ENCODE measurements around the gene SENP7. TPM values are rescaled to one million over a fixed set of nuclear protein-coding genes. Genes with fewer than 3 reads are reported as not detected.

SENP7 gene
- total RNA-seq, 1 donor from 2014 or later, result 11.8 TPM

GRCh38 chr3:101519685-101520365 lies 6.8 kb upstream of the SENP7 start:
- TF ChIP-seq CTCF (conservative IDR thresholded peaks at IDR 0.05; ENCODE audit: low read depth, low read length), result no peak
- H3K4me3 ChIP-seq (ENCODE audit: low read depth, low read length), result no peak overlapping the region
- DNase-seq (ENCODE audit: low read depth), result peak; percentile 36

- DNase-seq (ENCODE audit: low read depth), result peak; percentile 35
- TF ChIP-seq CTCF (conservative IDR thresholded peaks at IDR 0.05; ENCODE audit: low read depth, low read length), result no peak
- H3K4me3 ChIP-seq (ENCODE audit: low read depth, low read length), result no peak overlapping the region
Measured at GRCh38 chr3:101518421-101518871, 5.4 kb upstream of the SENP7 start.

GRCh38 chr3:101513419-101513986 lies 491 bp upstream of the SENP7 start:
- H3K4me3 ChIP-seq (ENCODE audit: low read depth, low read length), result peak overlapping the region; percentile 89
- DNase-seq (ENCODE audit: low read depth), result no peak
- no peak for TF ChIP-seq CTCF (conservative IDR thresholded peaks at IDR 0.05; ENCODE audit: low read depth, low read length)

GRCh38 chr3:101512396-101512645 lies 691 bp downstream of the SENP7 start:
- peak; percentile 26 for DNase-seq (ENCODE audit: low read depth)
- no peak for TF ChIP-seq CTCF (conservative IDR thresholded peaks at IDR 0.05; ENCODE audit: low read depth, low read length)
- H3K4me3 ChIP-seq (ENCODE audit: low read depth, low read length), result peak overlapping the region; percentile 89

- no peak for TF ChIP-seq CTCF (conservative IDR thresholded peaks at IDR 0.05; ENCODE audit: low read depth, low read length)
- no peak for DNase-seq (ENCODE audit: low read depth)
- no peak overlapping the region for H3K4me3 ChIP-seq (ENCODE audit: low read depth, low read length)
Measured at GRCh38 chr3:101509811-101510210, 3.2 kb downstream of the SENP7 start.

- no peak for TF ChIP-seq CTCF (conservative IDR thresholded peaks at IDR 0.05; ENCODE audit: low read depth, low read length)
Measured at GRCh38 chr3:101509281-101509680, 3.7 kb downstream of the SENP7 start.

GRCh38 chr3:101501783-101502182 lies 11.2 kb downstream of the SENP7 start:
- no peak for DNase-seq (ENCODE audit: low read depth)
- no peak overlapping the region for H3K4me3 ChIP-seq (ENCODE audit: low read depth, low read length)
- TF ChIP-seq CTCF (conservative IDR thresholded peaks at IDR 0.05; ENCODE audit: low read depth, low read length), result no peak

More at GRCh38 chr3:101509281-101509680, 3.7 kb downstream of the SENP7 start:
- no peak overlapping the region for H3K4me3 ChIP-seq (ENCODE audit: low read depth, low read length)
- DNase-seq (ENCODE audit: low read depth), result no peak
